Activated B cell treated with CpG ODN at 0.5 μM for 24 hours (primary cell): ENCODE data around the gene RPL27A. TPM values are rescaled to one million over a fixed set of nuclear protein-coding genes. Genes with fewer than 3 reads are reported as not detected.
"Not testable (repeated sequence)": the region's sequence is repeated elsewhere in the genome, so short reads cannot be mapped to it uniquely, and the experiment has no call there.

ENCODE experiments used
- ATAC-seq: fragments of 200-7000 bp; cut with Tn5 transposase; one replicate; pipeline ENCODE4 v1.10.0; 2021; ENCODE audit warnings: low read depth, mild to moderate bottlenecking, moderate library complexity
- CTCF ChIA-PET: fragments of 350-600 bp; sonication (Branson Sonifier 250); formaldehyde crosslinking; loops from one replicate; lab custom pipeline; 2021; ENCODE audit warnings: antibody characterized with exemption; lab: Charles Lee
- POLR2A ChIA-PET: fragments of 350-600 bp; sonication (Branson Sonifier 250); formaldehyde crosslinking; loops from one replicate; lab custom pipeline; 2021; ENCODE audit warnings: antibody characterized with exemption; lab: Charles Lee
- DNase-seq: peaks from one replicate; pipeline ENCODE4 v3.0.0; 2022
- H3K27ac Mint-ChIP-seq: one replicate; pipeline ENCODE4 v1.8.0; 2020; ENCODE audit warnings: mixed read lengths
- H3K27me3 Mint-ChIP-seq: one replicate; pipeline ENCODE4 v1.8.0; 2021; ENCODE audit warnings: mixed read lengths
- H3K36me3 Mint-ChIP-seq: one replicate; pipeline ENCODE4 v1.8.0; 2021; ENCODE audit warnings: low read depth, mixed read lengths
- H3K4me1 Mint-ChIP-seq: one replicate; pipeline ENCODE4 v1.8.0; 2021; ENCODE audit warnings: mixed read lengths
- H3K4me3 Mint-ChIP-seq: one replicate; pipeline ENCODE4 v1.8.0; 2020; ENCODE audit warnings: mild to moderate bottlenecking, mixed read lengths
- H3K9me3 Mint-ChIP-seq: one replicate; pipeline ENCODE4 v1.8.0; 2020; ENCODE audit warnings: mixed read lengths
- CTCF ChIP-seq: fragments of 200-600 bp; IDR thresholded peaks from one replicate; pipeline ENCODE4 v1.8.0; 2022; ENCODE audit warnings: antibody characterized with exemption, mild to moderate bottlenecking
- intact Hi-C: fragments of 100-400 bp; cut with micrococcal nuclease; formaldehyde crosslinking; loops from one replicate; pipeline ENCODE4 v1.15.1; 2024
- total RNA-seq: library from RNA; stranded (reverse); gene quantifications from 2 replicates; pipeline ENCODE4 v1.2.3, GENCODE V29; 2022

Gene RPL27A
- total RNA-seq, 1 donor from 2014 or later = 1,592 TPM

GRCh38 chr11:8661001-8661795 lies 21.4 kb upstream of the RPL27A start:
- TF ChIP-seq CTCF = no peak
- Mint-ChIP-seq H3K9me3 (no peaks in the 10 kb centered on the region), H3K27me3 (no peaks in the 10 kb centered on the region), H3K36me3 (peaks cover 2% of the 10 kb centered on the region), H3K4me3 (no peak overlapping the region), H3K27ac (no peak overlapping the region), H3K4me1 (no peaks in the 10 kb centered on the region)
- no peak for DNase-seq
- no peak for ATAC-seq
- CTCF ChIA-PET = no interaction called here
- intact Hi-C loops = no loop called here
- POLR2A ChIA-PET = no interaction called here

- CTCF ChIA-PET = no interaction called here
- Mint-ChIP-seq H3K36me3 (peaks cover 5% of the 10 kb centered on the region), H3K4me1 (no peaks in the 10 kb centered on the region), H3K4me3 (no peak overlapping the region), H3K27ac (no peak overlapping the region), H3K27me3 (no peaks in the 10 kb centered on the region), H3K9me3 (no peaks in the 10 kb centered on the region)
- ATAC-seq (no peak), DNase-seq (no peak)
- intact Hi-C loops = no loop called here
- POLR2A ChIA-PET = no interaction called here
- no peak for TF ChIP-seq CTCF
Observed at GRCh38 chr11:8665222-8665621, 17.4 kb upstream of the RPL27A start.

- intact Hi-C loops, H3K27ac Mint-ChIP-seq, H3K27me3 Mint-ChIP-seq, DNase-seq, H3K4me3 Mint-ChIP-seq, ATAC-seq, H3K4me1 Mint-ChIP-seq, CTCF ChIA-PET, POLR2A ChIA-PET, H3K9me3 Mint-ChIP-seq: not testable (repeated sequence)
- peaks cover 29% of the 10 kb centered on the region for H3K36me3 Mint-ChIP-seq
Observed at GRCh38 chr11:8670081-8670480, 12.5 kb upstream of the RPL27A start.

GRCh38 chr11:8671193-8671612 lies 11.4 kb upstream of the RPL27A start:
- intact Hi-C loops = no loop called here
- no peaks in the 10 kb centered on the region for H3K27me3 Mint-ChIP-seq
- H3K36me3 Mint-ChIP-seq = peaks cover 29% of the 10 kb centered on the region
- no peaks in the 10 kb centered on the region for H3K9me3 Mint-ChIP-seq
- H3K4me3 Mint-ChIP-seq = no peak overlapping the region
- H3K27ac Mint-ChIP-seq = no peak overlapping the region
- POLR2A ChIA-PET = no interaction called here
- ATAC-seq = no peak
- DNase-seq = no peak
- CTCF ChIA-PET = no interaction called here
- TF ChIP-seq CTCF = no peak
- H3K4me1 Mint-ChIP-seq = no peaks in the 10 kb centered on the region

- TF ChIP-seq CTCF = no peak
- no peak for DNase-seq
- Mint-ChIP-seq H3K4me1 (no peaks in the 10 kb centered on the region), H3K27me3 (no peaks in the 10 kb centered on the region), H3K27ac (no peak overlapping the region), H3K9me3 (no peaks in the 10 kb centered on the region), H3K36me3 (peaks cover 28% of the 10 kb centered on the region), H3K4me3 (no peak overlapping the region)
- intact Hi-C loops = no loop called here
- ATAC-seq = no peak
- ChIA-PET POLR2A (no interaction called here), CTCF (no interaction called here)
Observed at GRCh38 chr11:8671651-8672062, 10.9 kb upstream of the RPL27A start.
